Ovary (tissue), 9 donors: ENCODE data around the gene TRPM3. TPM values are rescaled to one million over a fixed set of nuclear protein-coding genes. Genes with fewer than 3 reads are reported as not detected.

Experiments used
- DNase-seq, 5 donors: peaks; one replicate each; pipeline ENCODE4 v3.0.0-alpha.2; 2019 to 2020
- H3K27ac ChIP-seq, 2 donors: fragments of 200-600 bp; one replicate each; pipeline versions ENCODE4 v1.5.1 to v1.8.0; 2019 to 2022
- H3K27me3 ChIP-seq: fragments of 200-600 bp; one replicate; pipeline ENCODE4 v1.8.0; 2022
- H3K36me3 ChIP-seq: fragments of 200-600 bp; sonication (generic); one replicate; pipeline ENCODE4 v1.5.1; 2019
- H3K4me1 ChIP-seq: one replicate; pipeline ENCODE4 v1.8.1; 2013; ENCODE audit warnings: mild to moderate bottlenecking, moderate library complexity; ENCODE audit not compliant: insufficient read depth
- H3K4me3 ChIP-seq: fragments of 200-600 bp; sonication (generic); one replicate; pipeline ENCODE4 v1.5.1; 2017
- H3K9me3 ChIP-seq, 2 donors: fragments of 200-600 bp in 1 of 2; sonication (generic) in 1 of 2; one replicate each; pipeline versions ENCODE4 v1.5.1 to v1.8.1; 2013 to 2019; ENCODE audit warnings: mild to moderate bottlenecking in 1 of 2, moderate library complexity in 1 of 2
- EP300 ChIP-seq: sonication (generic); formaldehyde crosslinking; IDR thresholded peaks from one replicate; pipeline ENCODE4 v1.6.1; 2017; ENCODE audit warnings: antibody characterized with exemption
- POLR2A ChIP-seq: fragments of 450-650 bp; IDR thresholded peaks from one replicate; pipeline ENCODE4 v1.6.1; 2017; ENCODE audit warnings: antibody characterized with exemption, mild to moderate bottlenecking, moderate library complexity
- WGBS, 3 donors: extraction: QIAGEN DNeasy Blood & Tissue Kit in 1 of 3; methylation state at CpG; one replicate each; pipeline versions ENCODE4 v1.1.5 to v1.1.7; 2013 to 2017; 5-methylcytosine and 5-hydroxymethylcytosine counted together
- intact Hi-C, 4 donors: fragments of 100-400 bp; cut with DNase I; formaldehyde crosslinking; loops; one replicate each; pipeline versions ENCODE4 v1.11.0 to v1.15.1; 2022 to 2023
- polyA plus RNA-seq, 2 donors: library from polyadenylated mRNA; stranded (reverse); fragments of 200-250 nt in 1 of 2; fragments of 350-450 nt in 1 of 2; fragmentation: Illumina TruSeq in 1 of 2; extraction: RNeasy Lipid Tissue Mini Kit (QIAGEN cat#74804) in 1 of 2; gene quantifications; one replicate each; pipeline ENCODE4 v1.2.3, GENCODE V29; 2013 to 2014
- total RNA-seq, 7 donors: library from RNA; depleted of rRNA in 2 of 7; stranded (reverse); fragments of >200 nt in 2 of 7; fragmentation: NEBNext Ultra II Directional in 3 of 7; extraction: Animal tissue kit (Norgen Biotek cat#: 25700) in 3 of 7; gene quantifications; one replicate each; pipeline versions ENCODE4 v1.1.0 to v1.2.4, GENCODE V29; 2016 to 2023
- TF ChIP-seq, protein P1 (sequence below), 3 donors: fragments of 450-650 bp in 2 of 3; fragments of 200-600 bp in 1 of 3; IDR thresholded peaks; one replicate each; pipeline versions ENCODE4 v1.5.1 to v1.8.0; 2016 to 2022; ENCODE audit warnings: antibody characterized with exemption in 3 of 3, mild to moderate bottlenecking in 1 of 3
- donor health status: DM: no; HTN: no; CAD: no; lungs with moderate emphysema.
- donor health status: DM: no; HTN: no; CAD: no.
- donor health status: Bipolar disorder and iron deficiency.
- donor health status: DM: yes; HTN: yes; CAD: no.
- donor health status: DM: no; HTN: no; CAD: no.
- donor health status: DM: yes; HTN: yes; CAD: no.

TRPM3 gene
- total and polyA plus RNA-seq, 9 donors: 0.80 to 18.5 (median 4.6) TPM

DNA sequence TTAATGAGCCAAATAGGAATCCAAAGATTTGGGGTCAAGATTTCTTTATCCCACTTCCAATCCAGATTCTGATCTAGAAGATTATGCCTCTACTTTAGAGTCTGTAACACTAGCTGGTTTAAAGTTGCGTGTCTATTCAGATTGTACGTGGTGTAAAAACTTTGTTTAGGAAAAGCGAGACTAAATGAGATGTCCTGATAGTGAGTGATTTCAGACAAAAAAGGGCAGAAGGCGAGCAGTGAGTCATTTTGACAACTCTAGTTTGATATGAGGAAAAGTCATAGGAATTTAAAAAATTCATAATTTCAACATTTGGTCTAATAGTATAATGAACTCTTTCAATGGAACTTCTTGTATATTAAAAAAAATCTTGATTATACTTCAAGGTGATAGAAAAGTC, 587.4 kb downstream of the TRPM3 start:
- Histone ChIP-seq H3K36me3 (no peaks in the 10 kb centered on the region), H3K4me3 (no peak overlapping the region), H3K4me1 (no peaks in the 10 kb centered on the region), H3K27ac (no peak overlapping the region), H3K27me3 (no peaks in the 10 kb centered on the region), H3K9me3 (no peaks in the 10 kb centered on the region)
- no peak for DNase-seq
- intact Hi-C loops: no loop called here
- TF ChIP-seq, protein P1, sequence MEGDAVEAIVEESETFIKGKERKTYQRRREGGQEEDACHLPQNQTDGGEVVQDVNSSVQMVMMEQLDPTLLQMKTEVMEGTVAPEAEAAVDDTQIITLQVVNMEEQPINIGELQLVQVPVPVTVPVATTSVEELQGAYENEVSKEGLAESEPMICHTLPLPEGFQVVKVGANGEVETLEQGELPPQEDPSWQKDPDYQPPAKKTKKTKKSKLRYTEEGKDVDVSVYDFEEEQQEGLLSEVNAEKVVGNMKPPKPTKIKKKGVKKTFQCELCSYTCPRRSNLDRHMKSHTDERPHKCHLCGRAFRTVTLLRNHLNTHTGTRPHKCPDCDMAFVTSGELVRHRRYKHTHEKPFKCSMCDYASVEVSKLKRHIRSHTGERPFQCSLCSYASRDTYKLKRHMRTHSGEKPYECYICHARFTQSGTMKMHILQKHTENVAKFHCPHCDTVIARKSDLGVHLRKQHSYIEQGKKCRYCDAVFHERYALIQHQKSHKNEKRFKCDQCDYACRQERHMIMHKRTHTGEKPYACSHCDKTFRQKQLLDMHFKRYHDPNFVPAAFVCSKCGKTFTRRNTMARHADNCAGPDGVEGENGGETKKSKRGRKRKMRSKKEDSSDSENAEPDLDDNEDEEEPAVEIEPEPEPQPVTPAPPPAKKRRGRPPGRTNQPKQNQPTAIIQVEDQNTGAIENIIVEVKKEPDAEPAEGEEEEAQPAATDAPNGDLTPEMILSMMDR (IDR thresholded peaks at IDR 0.05): no peak
- TF ChIP-seq POLR2A (no peak), EP300 (no peak)
- WGBS, 3 donors: 88 to 90% (median 90%) methylated on average over 4 of the region's 4 CpGs

- H3K27me3 ChIP-seq: no peaks in the 10 kb centered on the region
- H3K4me3 ChIP-seq: no peak overlapping the region
- intact Hi-C loops: no loop called here
- DNase-seq: no peak
- WGBS, 3 donors: 82 to 83% (median 83%) methylated on average over 5 of the region's 5 CpGs
- TF ChIP-seq EP300: no peak
- TF ChIP-seq, protein P1 (IDR thresholded peaks at IDR 0.05): no peak
- TF ChIP-seq POLR2A: no peak
- no peak overlapping the region for H3K27ac ChIP-seq
- H3K9me3 ChIP-seq: no peaks in the 10 kb centered on the region
- H3K4me1 ChIP-seq: no peaks in the 10 kb centered on the region
- H3K36me3 ChIP-seq: no peaks in the 10 kb centered on the region
These were observed 587.9 kb downstream of the TRPM3 start for GRCh38 chr9:70533492-70533891.

DNA sequence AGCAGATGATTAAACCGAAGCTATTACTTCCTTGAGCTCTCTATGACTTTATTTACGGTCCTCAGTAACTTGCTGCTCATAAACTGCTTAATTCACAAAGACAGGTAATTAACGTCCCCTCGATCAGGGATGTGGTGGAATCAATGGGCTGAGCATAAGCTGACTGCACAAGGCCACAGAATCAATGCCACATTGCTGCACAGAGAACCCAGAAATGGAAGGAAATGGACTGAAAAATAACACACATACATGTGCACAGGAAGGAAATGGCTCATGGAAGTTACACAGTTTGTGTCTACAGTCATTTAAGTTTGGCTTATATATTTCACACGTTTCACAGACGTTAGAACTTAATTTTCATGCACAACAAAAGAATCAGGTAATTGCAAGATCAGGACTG, 588.7 kb downstream of the TRPM3 start:
- no peaks in the 10 kb centered on the region for H3K4me1 ChIP-seq
- no peaks in the 10 kb centered on the region for H3K36me3 ChIP-seq
- TF ChIP-seq, protein P1 (IDR thresholded peaks at IDR 0.05): no peak
- TF ChIP-seq EP300 (no peak), POLR2A (no peak)
- intact Hi-C loops: no loop called here
- no peak overlapping the region for H3K27ac ChIP-seq
- DNase-seq: no peak
- 77 to 83% (median 82%) methylated on average over 6 of the region's 6 CpGs for WGBS, 3 donors
- no peaks in the 10 kb centered on the region for H3K27me3 ChIP-seq
- H3K4me3 ChIP-seq: no peak overlapping the region
- no peaks in the 10 kb centered on the region for H3K9me3 ChIP-seq

GRCh38 chr9:70531311-70531710, 590.1 kb downstream of the TRPM3 start:
- TF ChIP-seq, protein P1 (IDR thresholded peaks at IDR 0.05): no peak
- TF ChIP-seq POLR2A (no peak), EP300 (no peak)
- no peaks in the 10 kb centered on the region for H3K9me3 ChIP-seq
- no peaks in the 10 kb centered on the region for H3K4me1 ChIP-seq
- WGBS, 3 donors: 86 to 90% (median 90%) methylated on average over 1 of the region's 1 CpG
- intact Hi-C loops: no loop called here
- no peaks in the 10 kb centered on the region for H3K36me3 ChIP-seq
- no peak overlapping the region for H3K4me3 ChIP-seq
- H3K27ac ChIP-seq: no peak overlapping the region
- DNase-seq: no peak
- no peaks in the 10 kb centered on the region for H3K27me3 ChIP-seq

GRCh38 chr9:70530716-70531115, 590.7 kb downstream of the TRPM3 start:
- Histone ChIP-seq H3K27ac (no peak overlapping the region), H3K4me3 (no peak overlapping the region), H3K36me3 (no peaks in the 10 kb centered on the region), H3K4me1 (no peaks in the 10 kb centered on the region), H3K9me3 (no peaks in the 10 kb centered on the region), H3K27me3 (no peaks in the 10 kb centered on the region)
- no peak for DNase-seq
- intact Hi-C loops: no loop called here
- TF ChIP-seq POLR2A (no peak), EP300 (no peak)
- TF ChIP-seq, protein P1 (IDR thresholded peaks at IDR 0.05): no peak
- WGBS, 3 donors: 95 to 97% (median 95%) methylated on average over 5 of the region's 5 CpGs
